ENCODE measurements around the gene SOCS1. TPM values are rescaled to one million over a fixed set of nuclear protein-coding genes. Genes with fewer than 3 reads are reported as not detected.

SOCS1 gene
- total RNA-seq, 1 donor from 2014 or later: 76.2 TPM

DNA sequence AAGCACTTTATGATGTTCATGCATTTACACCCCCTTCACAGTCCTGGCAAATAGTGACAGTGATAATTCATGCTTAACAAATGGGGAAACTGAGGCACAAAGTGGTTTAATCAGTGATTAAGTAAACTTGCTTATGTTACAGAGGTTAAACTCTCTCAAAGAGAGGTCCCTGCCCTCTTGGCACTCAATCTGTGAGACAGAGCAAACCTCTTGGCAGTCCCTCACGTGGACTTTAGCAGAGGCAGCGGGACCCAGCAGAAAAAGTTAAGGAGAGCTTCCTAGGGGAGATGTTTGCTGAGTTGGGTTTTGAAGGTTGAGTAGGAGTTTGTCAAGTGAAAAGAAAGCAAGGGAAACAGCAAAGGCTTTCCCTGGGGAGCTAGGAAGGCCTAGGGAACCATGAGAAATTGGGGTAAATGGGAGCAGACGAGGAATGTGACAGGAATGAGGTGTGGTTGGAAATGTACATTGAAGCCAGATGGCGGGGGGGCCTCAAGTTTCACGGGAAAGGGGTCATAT lies 10.7 kb downstream of the SOCS1 start:
- no peak for DNase-seq
- H3K4me3 Mint-ChIP-seq: no peak overlapping the region
- ChIA-PET CTCF (interaction anchor here (1.0 kb wide), 1 partner anchor 109 kb away, joined by 3 read pairs; no protein-coding TSS in a partner anchor), POLR2A (interaction anchor here (0.6 to 2.0 kb wide), 5 partner anchors 9 to 111 kb away, joined by 3 to 10 read pairs (median 6); partner anchors contain the start of gene SOCS1)
- intact Hi-C loops (cut with micrococcal nuclease): no loop called here
- no peak for ATAC-seq (ENCODE audit: low read depth)
- H3K9me3 Mint-ChIP-seq: no peaks in the 10 kb centered on the region
- H3K27ac Mint-ChIP-seq: no peak overlapping the region
- peaks cover 18% of the 10 kb centered on the region for H3K4me1 Mint-ChIP-seq
- no peaks in the 10 kb centered on the region for H3K27me3 Mint-ChIP-seq
- H3K36me3 Mint-ChIP-seq (ENCODE audit: low read depth): peaks cover 3% of the 10 kb centered on the region
- TF ChIP-seq, protein P1, sequence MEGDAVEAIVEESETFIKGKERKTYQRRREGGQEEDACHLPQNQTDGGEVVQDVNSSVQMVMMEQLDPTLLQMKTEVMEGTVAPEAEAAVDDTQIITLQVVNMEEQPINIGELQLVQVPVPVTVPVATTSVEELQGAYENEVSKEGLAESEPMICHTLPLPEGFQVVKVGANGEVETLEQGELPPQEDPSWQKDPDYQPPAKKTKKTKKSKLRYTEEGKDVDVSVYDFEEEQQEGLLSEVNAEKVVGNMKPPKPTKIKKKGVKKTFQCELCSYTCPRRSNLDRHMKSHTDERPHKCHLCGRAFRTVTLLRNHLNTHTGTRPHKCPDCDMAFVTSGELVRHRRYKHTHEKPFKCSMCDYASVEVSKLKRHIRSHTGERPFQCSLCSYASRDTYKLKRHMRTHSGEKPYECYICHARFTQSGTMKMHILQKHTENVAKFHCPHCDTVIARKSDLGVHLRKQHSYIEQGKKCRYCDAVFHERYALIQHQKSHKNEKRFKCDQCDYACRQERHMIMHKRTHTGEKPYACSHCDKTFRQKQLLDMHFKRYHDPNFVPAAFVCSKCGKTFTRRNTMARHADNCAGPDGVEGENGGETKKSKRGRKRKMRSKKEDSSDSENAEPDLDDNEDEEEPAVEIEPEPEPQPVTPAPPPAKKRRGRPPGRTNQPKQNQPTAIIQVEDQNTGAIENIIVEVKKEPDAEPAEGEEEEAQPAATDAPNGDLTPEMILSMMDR (IDR thresholded peaks at IDR 0.05): no peak

DNA sequence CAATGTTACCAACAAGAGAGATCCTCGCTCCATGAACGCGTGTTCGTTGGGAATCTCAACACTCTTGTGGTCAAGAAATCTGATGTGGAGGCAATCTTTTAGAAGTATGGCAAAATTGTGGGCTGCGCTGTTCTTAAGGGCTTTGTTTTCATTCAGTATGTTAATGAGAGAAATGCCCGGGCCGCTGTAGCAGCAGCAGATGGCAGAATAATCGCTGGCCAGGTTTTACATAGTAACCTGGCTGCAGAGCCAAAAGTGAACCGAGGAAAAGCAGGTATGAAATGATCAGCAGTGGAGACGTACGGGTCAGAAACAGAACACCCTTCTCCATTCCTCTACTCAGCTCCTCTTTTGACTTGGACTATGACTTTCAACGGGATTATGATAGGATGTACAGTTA lies 13.3 kb downstream of the SOCS1 start:
- no peak overlapping the region for H3K27ac Mint-ChIP-seq
- POLR2A ChIA-PET: interaction anchor here (0.6 to 2.1 kb wide), 3 partner anchors 9 to 273 kb away, joined by 4 to 6 read pairs (median 4); no protein-coding TSS in a partner anchor
- intact Hi-C loops (cut with micrococcal nuclease): no loop called here
- no peak overlapping the region for H3K4me3 Mint-ChIP-seq
- TF ChIP-seq, protein P1 (IDR thresholded peaks at IDR 0.05): no peak
- ATAC-seq (ENCODE audit: low read depth) (no peak), DNase-seq (no peak)
- no peaks in the 10 kb centered on the region for H3K27me3 Mint-ChIP-seq
- CTCF ChIA-PET: interaction anchor here (1.1 kb wide), 1 partner anchor 10 kb away, joined by 4 read pairs; no protein-coding TSS in a partner anchor
- H3K4me1 Mint-ChIP-seq: peaks cover 4% of the 10 kb centered on the region
- H3K36me3 Mint-ChIP-seq (ENCODE audit: low read depth): no peaks in the 10 kb centered on the region
- no peaks in the 10 kb centered on the region for H3K9me3 Mint-ChIP-seq

DNA sequence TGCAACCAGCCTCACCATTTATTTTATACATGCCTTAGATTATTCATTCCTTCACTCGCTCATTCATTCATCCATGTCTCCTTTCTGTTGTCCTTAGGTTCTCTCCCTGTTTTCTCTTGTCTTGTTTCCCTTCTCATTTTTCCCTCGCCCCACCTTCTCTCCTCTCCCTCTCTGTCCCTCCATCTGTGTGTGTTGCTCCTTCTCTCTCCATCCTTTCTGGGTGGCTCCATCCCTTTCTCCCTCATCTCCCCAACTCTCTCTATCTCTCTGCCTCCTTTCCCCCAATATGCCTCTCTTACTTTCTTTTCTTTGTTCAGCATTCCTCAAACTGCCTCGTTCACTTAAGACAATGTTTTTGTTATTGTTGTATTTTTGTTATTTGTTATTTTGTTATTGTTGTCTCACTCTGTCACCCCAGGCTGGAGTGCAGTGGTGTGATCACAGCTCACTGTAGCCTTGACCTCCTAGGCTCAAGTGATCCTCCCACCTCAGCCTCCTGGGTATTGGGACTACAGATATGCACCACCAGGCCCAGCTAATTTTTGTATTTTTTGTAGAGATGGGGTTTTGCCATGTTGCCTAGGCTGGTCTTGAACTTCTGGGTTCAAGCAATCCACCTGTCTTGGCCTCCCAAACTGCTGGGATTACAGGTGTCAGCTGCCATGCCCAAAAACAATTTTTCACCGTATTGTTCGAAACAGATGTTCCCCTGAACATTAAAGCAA lies 14.4 kb downstream of the SOCS1 start:
- DNase-seq (no peak), ATAC-seq (ENCODE audit: low read depth) (no peak)
- H3K27me3 Mint-ChIP-seq: no peaks in the 10 kb centered on the region
- no peaks in the 10 kb centered on the region for H3K9me3 Mint-ChIP-seq
- intact Hi-C loops (cut with micrococcal nuclease): no loop called here
- H3K4me1 Mint-ChIP-seq: peaks cover 4% of the 10 kb centered on the region
- POLR2A ChIA-PET: interaction anchor here (1.1 to 2.1 kb wide), 3 partner anchors 8 to 17 kb away, joined by 4 to 6 read pairs (median 5); partner anchors contain the start of gene SOCS1
- H3K36me3 Mint-ChIP-seq (ENCODE audit: low read depth): no peaks in the 10 kb centered on the region
- no peak overlapping the region for H3K4me3 Mint-ChIP-seq
- no peak overlapping the region for H3K27ac Mint-ChIP-seq
- CTCF ChIA-PET: no interaction called here
- TF ChIP-seq, protein P1 (IDR thresholded peaks at IDR 0.05): no peak

DNA sequence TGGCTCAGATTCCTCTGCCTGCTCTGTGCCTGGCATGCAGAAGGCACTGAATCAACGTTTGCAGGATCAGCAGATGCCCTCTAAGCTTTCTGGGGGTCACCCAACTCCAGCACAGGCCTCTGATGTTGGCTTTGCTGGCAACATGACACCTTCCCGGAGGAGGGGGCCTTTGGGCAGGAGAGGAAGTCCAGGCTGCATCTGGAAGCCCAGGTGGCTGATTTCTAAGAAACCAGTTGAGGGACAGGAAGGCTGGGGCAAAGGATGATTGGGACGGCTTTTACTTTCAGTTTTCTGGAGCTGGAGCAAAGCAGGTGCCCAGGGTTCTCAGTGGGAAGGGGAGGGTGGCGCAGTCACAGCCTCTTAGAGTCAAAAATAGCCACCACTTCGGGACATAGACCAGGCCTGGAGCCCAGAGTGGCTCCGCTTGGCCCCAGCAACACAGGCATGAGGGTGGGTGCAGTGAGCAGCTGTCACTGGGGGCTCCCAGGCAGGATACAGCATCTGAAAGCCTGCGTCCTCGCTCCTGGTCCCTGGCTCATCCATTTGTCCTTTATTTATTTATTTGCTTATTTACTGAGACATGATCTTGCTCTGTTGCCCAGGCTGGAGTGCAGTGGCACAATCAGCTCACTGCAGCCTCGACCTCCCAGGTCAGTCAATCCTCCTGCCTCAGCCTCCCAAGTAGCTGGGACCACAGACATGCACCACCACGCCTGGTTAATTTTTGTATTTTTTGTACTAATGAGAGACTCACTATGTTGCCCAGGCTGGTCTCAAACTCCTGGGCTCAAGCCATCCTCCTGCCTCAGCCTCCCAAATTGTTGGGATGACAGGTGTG lies 15.1 kb downstream of the SOCS1 start:
- no peak for DNase-seq
- CTCF ChIA-PET: no interaction called here

More for the DNA sequence above, 15.1 kb downstream of the SOCS1 start:
- intact Hi-C loops (cut with micrococcal nuclease): no loop called here
- no peaks in the 10 kb centered on the region for H3K36me3 Mint-ChIP-seq (ENCODE audit: low read depth)
- H3K27ac Mint-ChIP-seq: no peak overlapping the region
- TF ChIP-seq, protein P1 (IDR thresholded peaks at IDR 0.05): no peak
- no peaks in the 10 kb centered on the region for H3K27me3 Mint-ChIP-seq
- POLR2A ChIA-PET: interaction anchor here (0.6 to 1.9 kb wide), 3 partner anchors 14 to 16 kb away, joined by 4 to 9 read pairs (median 5); partner anchors contain the start of gene SOCS1
- H3K4me3 Mint-ChIP-seq: no peak overlapping the region
- no peak for ATAC-seq (ENCODE audit: low read depth)
- peaks cover 4% of the 10 kb centered on the region for H3K4me1 Mint-ChIP-seq
- H3K9me3 Mint-ChIP-seq: no peaks in the 10 kb centered on the region

Measured in activated B cell treated with CpG ODN at 0.5 μM for 24 hours (primary cell).